Umbilical cord (tissue), 2 donors: ENCODE results near the gene OCA2. TPM values are rescaled to one million over a fixed set of nuclear protein-coding genes. Genes with fewer than 3 reads are reported as not detected.
"Not testable (repeated sequence)": the region's sequence is repeated elsewhere in the genome, so short reads cannot be mapped to it uniquely, and the experiment has no call there.

Experiments
- DNase-seq: peaks from one replicate; pipeline ENCODE4 v3.0.0-alpha.2; 2015; ENCODE audit warnings: low spot score
- total RNA-seq: library from RNA; depleted of rRNA; stranded (reverse); fragments of >200 nt; gene quantifications from one replicate; pipeline ENCODE4 v1.2.3, GENCODE V29; 2014; ENCODE audit warnings: low replicate concordance; ENCODE audit not compliant: insufficient read depth

The OCA2 gene
- total RNA-seq, 1 donor from 2014 or later = 41.2 TPM

GRCh38 chr15:27774191-27774590 is 324.9 kb downstream of the OCA2 start:
- no peak for DNase-seq

- no peak for DNase-seq
These were observed 327.2 kb downstream of the OCA2 start for GRCh38 chr15:27771892-27772291.

GRCh38 chr15:27770769-27771554 is 328.2 kb downstream of the OCA2 start:
- no peak for DNase-seq

- DNase-seq = no peak
These were observed 329.0 kb downstream of the OCA2 start for GRCh38 chr15:27770086-27770607.

GRCh38 chr15:27769652-27770051 is 329.5 kb downstream of the OCA2 start:
- no peak for DNase-seq

GRCh38 chr15:27768732-27769475 is 330.2 kb downstream of the OCA2 start:
- DNase-seq = no peak

GRCh38 chr15:27767918-27768640 is 331.0 kb downstream of the OCA2 start:
- DNase-seq = no peak

- not testable (repeated sequence) for DNase-seq
These were observed 331.7 kb downstream of the OCA2 start for GRCh38 chr15:27767430-27767829.

GRCh38 chr15:27764339-27764738 is 334.8 kb downstream of the OCA2 start:
- DNase-seq = no peak

- DNase-seq = no peak
These were observed 335.6 kb downstream of the OCA2 start for GRCh38 chr15:27763514-27763913.

GRCh38 chr15:27762471-27762870 is 336.6 kb downstream of the OCA2 start:
- no peak for DNase-seq

GRCh38 chr15:27757052-27757451 is 342.1 kb downstream of the OCA2 start:
- DNase-seq = no peak

- DNase-seq = no peak
These were observed 346.4 kb downstream of the OCA2 start for GRCh38 chr15:27752691-27753090.

- DNase-seq = no peak
These were observed 351.1 kb downstream of the OCA2 start for GRCh38 chr15:27747997-27748396.

- no peak for DNase-seq
These were observed 352.6 kb downstream of the OCA2 start for GRCh38 chr15:27746401-27746955.

GRCh38 chr15:27744641-27745040 is 354.5 kb downstream of the OCA2 start:
- DNase-seq = no peak

- DNase-seq = no peak
These were observed 355.5 kb downstream of the OCA2 start for GRCh38 chr15:27743638-27744037.

- no peak for DNase-seq
These were observed 356.2 kb downstream of the OCA2 start for GRCh38 chr15:27742751-27743477.

GRCh38 chr15:27741226-27741860 is 357.8 kb downstream of the OCA2 start:
- DNase-seq = no peak

GRCh38 chr15:27734785-27735495 is 364.2 kb downstream of the OCA2 start:
- DNase-seq = no peak
